Neuronal stem cell (in vitro differentiated cells): Measurements from ENCODE around the gene SLC6A6.

Experiments used
- DNase-seq: peaks from one replicate; pipeline ENCODE4 v3.0.0-alpha.2; 2013; ENCODE audit warnings: low spot score
- H2AFZ ChIP-seq: one replicate; pipeline ENCODE4 v1.6.1; 2013; ENCODE audit warnings: mild to moderate bottlenecking, low read length, inconsistent platforms
- H2AK5ac ChIP-seq: 2 replicates; pipeline ENCODE4 v1.6.1; 2013; ENCODE audit warnings: low read depth, mild to moderate bottlenecking, inconsistent platforms, low read length, moderate library complexity, mixed read lengths
- H2BK120ac ChIP-seq: 2 replicates; pipeline ENCODE4 v1.6.1; 2013; ENCODE audit warnings: low read depth, mild to moderate bottlenecking, inconsistent platforms, low read length, moderate library complexity, mixed read lengths
- H2BK12ac ChIP-seq: one replicate; pipeline ENCODE4 v1.6.1; 2013; ENCODE audit warnings: low read length, inconsistent platforms
- H2BK15ac ChIP-seq: 2 replicates; pipeline ENCODE4 v1.6.1; 2013; ENCODE audit warnings: mild to moderate bottlenecking, low read length, inconsistent platforms, mixed read lengths
- H2BK5ac ChIP-seq: one replicate; pipeline ENCODE4 v1.6.1; 2013; ENCODE audit warnings: inconsistent platforms, mild to moderate bottlenecking, low read length, moderate library complexity
- H3K14ac ChIP-seq: one replicate; pipeline ENCODE4 v1.6.1; 2013; ENCODE audit warnings: low read length, inconsistent platforms
- H3K18ac ChIP-seq: 2 replicates; pipeline ENCODE4 v1.6.1; 2013; ENCODE audit warnings: low read length, inconsistent platforms
- H3K23ac ChIP-seq: 2 replicates; pipeline ENCODE4 v1.6.1; 2013; ENCODE audit warnings: low read depth, mild to moderate bottlenecking, mixed read lengths, low read length, inconsistent platforms; ENCODE audit not compliant: poor library complexity
- H3K27ac ChIP-seq: replicated peaks from 3 replicates; pipeline ENCODE4 v1.5.1; 2013; ENCODE audit warnings: low read length, inconsistent platforms
- H3K27me3 ChIP-seq, 3 experiments: 2 replicates each; pipeline ENCODE4 v1.6.1; 2013; ENCODE audit warnings: low read length in 3 of 3, mild to moderate bottlenecking in 2 of 3, inconsistent platforms in 1 of 3, low read depth in 1 of 3, mixed read lengths in 1 of 3, moderate library complexity in 1 of 3; ENCODE audit not compliant: control insufficient read depth in 3 of 3, insufficient read depth in 3 of 3
- H3K36me3 ChIP-seq, 2 donors: replicated peaks in 1 of 2; 2 replicates each; pipeline ENCODE4 v1.6.1; 2013; ENCODE audit warnings: low read length in 2 of 2; ENCODE audit not compliant: control insufficient read depth in 2 of 2, insufficient read depth in 2 of 2
- H3K4ac ChIP-seq: 2 replicates; pipeline ENCODE4 v1.6.1; 2013; ENCODE audit warnings: inconsistent platforms, mild to moderate bottlenecking, low read length, moderate library complexity
- H3K4me1 ChIP-seq, 2 donors: 1 replicate in 1 of 2; 2 replicates in 1 of 2; pipeline ENCODE4 v1.6.1; 2013; ENCODE audit warnings: low read length in 2 of 2, low read depth in 1 of 2; ENCODE audit not compliant: control insufficient read depth in 2 of 2, insufficient read depth in 1 of 2
- H3K4me2 ChIP-seq: one replicate; pipeline ENCODE4 v1.6.1; 2013; ENCODE audit warnings: mild to moderate bottlenecking, low read length, inconsistent platforms; ENCODE audit not compliant: insufficient read depth, poor library complexity, severe bottlenecking
- H3K4me3 ChIP-seq, 2 donors: 2 replicates each; pipeline ENCODE4 v1.5.1; 2013; ENCODE audit warnings: low read length in 2 of 2, mild to moderate bottlenecking in 2 of 2, inconsistent platforms in 1 of 2, moderate library complexity in 1 of 2
- H3K79me1 ChIP-seq: one replicate; pipeline ENCODE4 v1.6.1; 2013; ENCODE audit warnings: low read depth, mild to moderate bottlenecking, inconsistent platforms, low read length, moderate library complexity
- H3K9ac ChIP-seq: one replicate; pipeline ENCODE4 v1.6.1; 2013; ENCODE audit warnings: mild to moderate bottlenecking, low read depth, low read length, inconsistent platforms; ENCODE audit not compliant: poor library complexity
- H3K9me3 ChIP-seq, 2 donors: replicated peaks in 1 of 2; 2 replicates each; pipeline versions ENCODE3 to v1.6.1; 2013; ENCODE audit warnings: low read length in 2 of 2, mild to moderate bottlenecking in 2 of 2, inconsistent platforms in 1 of 2, low read depth in 1 of 2, mixed read lengths in 1 of 2, moderate library complexity in 1 of 2; ENCODE audit not compliant: control insufficient read depth in 2 of 2, insufficient read depth in 1 of 2
- H4K8ac ChIP-seq: one replicate; pipeline ENCODE4 v1.6.1; 2013; ENCODE audit warnings: low read depth, mild to moderate bottlenecking, inconsistent platforms, low read length, moderate library complexity
- H4K91ac ChIP-seq: one replicate; pipeline ENCODE4 v1.6.1; 2013; ENCODE audit warnings: low read length, low read depth, mild to moderate bottlenecking, inconsistent platforms; ENCODE audit not compliant: poor library complexity
- WGBS, 2 donors: extraction: QIAGEN DNeasy Blood & Tissue Kit; methylation state at CpG; one replicate each; pipeline ENCODE4 v1.1.7; 2013; ENCODE audit warnings: missing lambda C conversion rate in 2 of 2, mixed read lengths in 1 of 2; ENCODE audit not compliant: insufficient read length in 2 of 2, insufficient replicate concordance in 1 of 2; ENCODE audit errors: extremely low coverage in 2 of 2; 5-methylcytosine and 5-hydroxymethylcytosine counted together

The SLC6A6 gene

DNA sequence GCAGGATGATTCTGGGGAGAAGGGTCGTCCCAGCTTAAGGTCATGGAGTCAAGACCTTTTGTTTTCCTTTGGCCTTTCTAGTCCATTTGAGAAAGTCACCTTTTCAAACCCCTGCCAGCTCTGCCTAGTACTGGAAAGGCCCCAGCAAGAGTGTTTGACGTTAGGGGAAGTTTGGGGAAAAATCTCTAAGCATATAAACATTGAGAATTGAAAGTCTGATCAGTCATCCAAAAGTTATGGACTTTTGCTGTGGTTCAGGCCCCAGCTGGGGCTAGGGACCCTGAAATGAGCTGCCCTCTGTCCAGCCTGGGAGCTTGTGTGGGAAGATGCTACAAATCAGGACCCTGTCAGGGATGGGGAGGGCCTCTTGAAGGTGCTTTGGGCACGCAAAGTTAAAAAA lies 21.6 kb downstream of the SLC6A6 start:
- no peaks in the 10 kb centered on the region for H3K9me3 ChIP-seq
- no peak overlapping the region for H3K14ac ChIP-seq
- no peaks in the 10 kb centered on the region for H3K27me3 ChIP-seq
- H2AFZ ChIP-seq: no peak overlapping the region
- peaks cover 0 to 4% of the 10 kb centered on the region in 2 donors for H3K36me3 ChIP-seq
- no peak overlapping the region for H3K18ac ChIP-seq
- H3K23ac ChIP-seq: no peak overlapping the region
- no peak overlapping the region for H3K4me3 ChIP-seq
- no CpG with 5 or more reads among the region's 3 CpGs for WGBS, 2 donors
- no peak overlapping the region for H4K8ac ChIP-seq
- H2AK5ac ChIP-seq: no peak overlapping the region
- no peak overlapping the region for H2BK12ac ChIP-seq
- H4K91ac ChIP-seq: no peak overlapping the region
- DNase-seq: no peak
- no peak overlapping the region for H2BK15ac ChIP-seq
- H3K4ac ChIP-seq: no peak overlapping the region
- no peak overlapping the region for H3K9ac ChIP-seq
- no peak overlapping the region for H3K4me2 ChIP-seq
- no peak overlapping the region for H2BK5ac ChIP-seq
- H2BK120ac ChIP-seq: no peak overlapping the region
- H3K27ac ChIP-seq: no peak overlapping the region
- peaks cover 1 to 12% of the 10 kb centered on the region in 2 donors for H3K4me1 ChIP-seq
- no peaks in the 10 kb centered on the region for H3K79me1 ChIP-seq

GRCh38 chr3:14424711-14425580 lies 22.5 kb downstream of the SLC6A6 start:
- H2AFZ ChIP-seq: no peak overlapping the region
- no peaks in the 10 kb centered on the region for H3K27me3 ChIP-seq
- peaks cover 0 to 4% of the 10 kb centered on the region in 2 donors for H3K36me3 ChIP-seq
- no peak for DNase-seq
- no peak overlapping the region for H4K8ac ChIP-seq
- H4K91ac ChIP-seq: no peak overlapping the region
- no peak overlapping the region for H3K9ac ChIP-seq
- no peak overlapping the region for H3K4ac ChIP-seq
- H2BK12ac ChIP-seq: no peak overlapping the region
- no peak overlapping the region for H2BK15ac ChIP-seq
- H3K9me3 ChIP-seq: no peaks in the 10 kb centered on the region
- H3K14ac ChIP-seq: no peak overlapping the region
- no peak overlapping the region for H3K27ac ChIP-seq
- no peak overlapping the region for H3K23ac ChIP-seq
- H3K4me1 ChIP-seq: peaks cover 1 to 12% of the 10 kb centered on the region in 2 donors
- no CpG with 5 or more reads among the region's 23 CpGs for WGBS, 2 donors
- no peak overlapping the region for H2BK5ac ChIP-seq
- H2AK5ac ChIP-seq: no peak overlapping the region
- no peaks in the 10 kb centered on the region for H3K79me1 ChIP-seq
- no peak overlapping the region for H2BK120ac ChIP-seq
- no peak overlapping the region for H3K4me3 ChIP-seq
- H3K18ac ChIP-seq: no peak overlapping the region
- H3K4me2 ChIP-seq: no peak overlapping the region

DNA sequence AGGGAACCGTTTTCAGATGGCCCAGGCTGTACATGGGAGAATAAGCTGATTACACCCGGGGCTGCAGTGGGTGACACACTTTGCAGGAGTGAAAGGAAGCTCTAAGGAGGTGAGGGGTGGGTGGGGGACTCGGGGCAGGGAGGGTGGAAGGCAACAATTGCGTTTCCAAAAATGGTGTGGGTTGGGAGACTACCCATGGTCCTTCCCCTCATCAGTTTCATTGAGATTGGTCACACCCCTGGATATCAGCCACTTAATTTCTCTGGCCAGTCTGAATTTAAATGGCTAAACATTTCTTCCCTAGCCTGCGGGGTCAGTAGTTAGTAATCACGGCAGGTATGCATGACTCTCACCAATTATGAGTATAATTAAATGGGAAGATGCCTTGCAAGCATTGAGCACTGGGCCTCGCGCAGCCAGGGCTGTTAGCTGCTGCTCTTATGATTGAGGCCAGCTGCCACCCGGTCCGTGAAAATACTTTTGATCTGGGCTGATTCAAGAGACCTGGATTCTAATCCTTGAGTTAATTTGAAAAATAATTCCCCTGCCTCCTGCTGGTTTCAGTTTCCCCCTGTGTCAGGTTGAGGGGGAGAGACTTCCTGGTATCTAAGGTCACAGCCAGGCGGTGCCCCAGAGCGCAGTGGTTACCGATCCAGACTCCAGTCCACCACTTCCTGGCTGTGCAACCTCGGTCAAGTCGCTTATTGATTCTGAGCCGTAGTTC lies 23.3 kb downstream of the SLC6A6 start:
- H3K4me2 ChIP-seq: no peak overlapping the region
- no peak overlapping the region for H4K8ac ChIP-seq
- no peak overlapping the region for H3K4me3 ChIP-seq
- no peak overlapping the region for H3K14ac ChIP-seq
- H2AK5ac ChIP-seq: no peak overlapping the region
- peaks cover 2% of the 10 kb centered on the region for H3K79me1 ChIP-seq
- H3K18ac ChIP-seq: no peak overlapping the region
- no peak for DNase-seq
- H2BK5ac ChIP-seq: no peak overlapping the region
- no peak overlapping the region for H3K27ac ChIP-seq
- H3K36me3 ChIP-seq: peaks cover 0 to 4% of the 10 kb centered on the region in 2 donors
- WGBS, 2 donors: no CpG with 5 or more reads among the region's 16 CpGs
- no peak overlapping the region for H3K4ac ChIP-seq
- no peak overlapping the region for H3K9ac ChIP-seq
- no peak overlapping the region for H3K23ac ChIP-seq
- no peaks in the 10 kb centered on the region for H3K9me3 ChIP-seq
- H3K27me3 ChIP-seq: no peaks in the 10 kb centered on the region
- no peak overlapping the region for H2AFZ ChIP-seq
- no peak overlapping the region for H2BK15ac ChIP-seq
- H4K91ac ChIP-seq: no peak overlapping the region
- H2BK12ac ChIP-seq: no peak overlapping the region
- peaks cover 1 to 12% of the 10 kb centered on the region in 2 donors for H3K4me1 ChIP-seq
- H2BK120ac ChIP-seq: no peak overlapping the region

GRCh38 chr3:14426305-14426620 lies 23.9 kb downstream of the SLC6A6 start:
- peaks cover 2% of the 10 kb centered on the region for H3K79me1 ChIP-seq
- H3K9ac ChIP-seq: peak overlapping the region; percentile 45
- H2BK5ac ChIP-seq: no peak overlapping the region
- H3K4me3 ChIP-seq: no peak overlapping the region
- no peak overlapping the region for H3K23ac ChIP-seq
- H3K4ac ChIP-seq: no peak overlapping the region
- no peak overlapping the region for H3K14ac ChIP-seq
- H2AK5ac ChIP-seq: no peak overlapping the region
- no peak overlapping the region for H2BK15ac ChIP-seq
- H2BK12ac ChIP-seq: no peak overlapping the region
- H3K9me3 ChIP-seq: no peaks in the 10 kb centered on the region
- no peak overlapping the region for H3K4me2 ChIP-seq
- H4K8ac ChIP-seq: no peak overlapping the region
- no CpG with 5 or more reads among the region's 5 CpGs for WGBS, 2 donors
- H3K27ac ChIP-seq: no peak overlapping the region
- H3K4me1 ChIP-seq: peaks cover 2 to 16% of the 10 kb centered on the region in 2 donors
- DNase-seq: no peak
- peaks cover 0 to 4% of the 10 kb centered on the region in 2 donors for H3K36me3 ChIP-seq
- no peaks in the 10 kb centered on the region for H3K27me3 ChIP-seq
- H3K18ac ChIP-seq: no peak overlapping the region
- H2BK120ac ChIP-seq: no peak overlapping the region
- H2AFZ ChIP-seq: no peak overlapping the region
- no peak overlapping the region for H4K91ac ChIP-seq
